Brain microvascular endothelial cell (primary cell): Measurements from ENCODE around the gene GOLGA8H.
"Not testable (repeated sequence)": the region's sequence is repeated elsewhere in the genome, so short reads cannot be mapped to it uniquely, and the experiment has no call there.

Experiments
- DNase-seq: peaks from one replicate; pipeline ENCODE4 v3.0.0-alpha.2; 2020
- H3K27ac ChIP-seq: fragments of 250-450 bp; sonication (Bioruptor Pico); 2 replicates; pipeline ENCODE4 v1.5.1; 2020; ENCODE audit warnings: mild to moderate bottlenecking, moderate library complexity
- H3K27me3 ChIP-seq: fragments of 250-450 bp; sonication (Bioruptor Pico); replicated peaks from 2 replicates; pipeline ENCODE4 v1.5.1; 2020; ENCODE audit warnings: mild to moderate bottlenecking
- H3K36me3 ChIP-seq: fragments of 250-450 bp; sonication (Bioruptor Pico); replicated peaks from 2 replicates; pipeline ENCODE4 v1.5.1; 2020; ENCODE audit warnings: mild to moderate bottlenecking
- H3K4me3 ChIP-seq: 2 replicates; pipeline ENCODE4 v1.5.1; 2011; ENCODE audit warnings: low read depth, mild to moderate bottlenecking, control low read depth, low read length, moderate library complexity
- CTCF ChIP-seq: IDR thresholded peaks from 2 replicates; pipeline ENCODE4 v1.5.1; 2011; ENCODE audit warnings: low read depth, mild to moderate bottlenecking, moderate library complexity, low read length, control low read depth, inconsistent platforms; ENCODE audit errors: missing control alignments
- in situ Hi-C: cut with HindIII; loops from 2 replicates; pipeline ENCODE4 v1.10.0; 2017; ENCODE audit warnings: low sequenced_read_pairs, low pct_ligation_motif_present

The GOLGA8H gene

GRCh38 chr15:30650012-30650929 lies 46.4 kb downstream of the GOLGA8H start:
- in situ Hi-C loops = no loop called here
- no peaks in the 10 kb centered on the region for H3K27me3 ChIP-seq
- no peak overlapping the region for H3K4me3 ChIP-seq
- H3K27ac ChIP-seq = no peak overlapping the region
- TF ChIP-seq CTCF = no peak
- DNase-seq = no peak
- H3K36me3 ChIP-seq = peaks cover 2% of the 10 kb centered on the region

- H3K27me3 ChIP-seq, H3K4me3 ChIP-seq, in situ Hi-C loops, H3K27ac ChIP-seq, H3K36me3 ChIP-seq: not testable (repeated sequence)
- TF ChIP-seq CTCF = peak; percentile 29
- DNase-seq = peak; percentile 11
Observed at GRCh38 chr15:30661154-30661553, 57.3 kb downstream of the GOLGA8H start.
